ENCODE measurements around the gene DYNLL2.
"Not testable (repeated sequence)": the region's sequence is repeated elsewhere in the genome, so short reads cannot be mapped to it uniquely, and the experiment has no call there.

DYNLL2 gene

DNA sequence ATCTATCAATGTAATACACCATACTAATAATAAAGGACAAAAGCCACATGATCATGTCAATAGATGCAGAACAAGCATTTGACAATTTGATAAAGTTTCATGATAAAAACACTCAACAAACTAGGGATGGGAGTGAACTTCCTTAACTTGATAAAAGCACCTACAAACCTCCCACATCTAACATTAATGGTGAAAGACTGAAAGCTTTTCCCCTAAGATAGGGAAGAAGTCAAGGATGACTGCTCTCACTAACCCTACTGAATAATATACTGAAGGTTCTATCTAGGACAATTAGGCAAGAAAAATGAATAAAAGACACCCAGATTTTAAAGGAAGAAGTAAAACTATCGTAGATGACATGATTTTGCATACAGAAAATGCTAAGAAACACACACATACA, 10.4 kb upstream of the DYNLL2 start:
- no peak for DNase-seq
- Histone ChIP-seq H3K4me2 (ENCODE audit: low read length) (no peak overlapping the region), H3K36me3 (ENCODE audit: control insufficient read depth in 1 of 2, insufficient read depth in 2 of 2, low read length in 2 of 2) (no peaks in the 10 kb centered on the region), H2BK12ac (ENCODE audit: low read length) (no peak overlapping the region), H3K79me1 (ENCODE audit: low read length) (no peaks in the 10 kb centered on the region), H2AFZ (ENCODE audit: insufficient read depth, low read length, poor library complexity) (no peak overlapping the region), H3K4ac (ENCODE audit: low read depth, low read length) (no peak overlapping the region), H3K4me3 (ENCODE audit: low read depth, low read length) (no peak overlapping the region), H4K91ac (ENCODE audit: low read depth, low read length) (no peak overlapping the region), H2BK120ac (ENCODE audit: insufficient read depth, low read length, poor library complexity) (no peak overlapping the region), H3K27ac (ENCODE audit: low read depth, low read length) (no peak overlapping the region), H3K27me3 (ENCODE audit: insufficient read depth, low read length) (no peaks in the 10 kb centered on the region), H3K14ac (ENCODE audit: low read length) (no peak overlapping the region), H3K23ac (ENCODE audit: low read length) (no peak overlapping the region), H3K79me2 (ENCODE audit: control insufficient read depth, insufficient read depth, low read length, poor library complexity) (no peaks in the 10 kb centered on the region), H3K9ac (ENCODE audit: low read length) (no peak overlapping the region), H2BK5ac (ENCODE audit: low read depth, low read length, poor library complexity) (no peak overlapping the region), H4K8ac (ENCODE audit: low read depth, low read length) (no peak overlapping the region), H4K12ac (ENCODE audit: low read depth, low read length) (no peak overlapping the region), H3K18ac (ENCODE audit: low read length) (no peak overlapping the region), H2AK5ac (ENCODE audit: low read length) (no peak overlapping the region), H3K9me3 (ENCODE audit: insufficient read depth, low read depth, low read length) (no peaks in the 10 kb centered on the region), H3K4me1 (ENCODE audit: control insufficient read depth in 1 of 2, insufficient read depth in 2 of 2, low read length in 2 of 2) (no peaks in the 10 kb centered on the region)
- no CpG with 5 or more reads among the region's 1 CpG for WGBS (ENCODE audit: extremely low coverage, insufficient coverage, insufficient read length)

DNA sequence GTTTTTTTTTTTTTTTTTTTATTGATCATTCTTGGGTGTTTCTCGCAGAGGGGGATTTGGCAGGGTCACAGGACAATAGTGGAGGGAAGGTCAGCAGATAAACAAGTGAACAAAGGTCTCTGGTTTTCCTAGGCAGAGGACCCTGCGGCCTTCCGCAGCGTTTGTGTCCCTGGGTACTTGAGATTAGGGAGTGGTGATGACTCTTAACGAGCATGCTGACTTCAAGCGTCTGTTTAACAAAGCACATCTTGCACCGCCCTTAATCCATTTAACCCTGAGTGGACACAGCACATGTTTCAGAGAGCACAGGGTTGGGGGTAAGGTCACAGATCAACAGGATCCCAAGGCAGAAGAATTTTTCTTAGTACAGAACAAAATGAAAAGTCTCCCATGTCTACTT, 10.0 kb upstream of the DYNLL2 start:
- not testable (repeated sequence) for H3K4me1 ChIP-seq (ENCODE audit: control insufficient read depth in 1 of 2, insufficient read depth in 2 of 2, low read length in 2 of 2); H3K9me3 ChIP-seq (ENCODE audit: insufficient read depth, low read depth, low read length); H3K18ac ChIP-seq (ENCODE audit: low read length); H4K91ac ChIP-seq (ENCODE audit: low read depth, low read length); H3K79me2 ChIP-seq (ENCODE audit: control insufficient read depth, insufficient read depth, low read length, poor library complexity); H3K27me3 ChIP-seq (ENCODE audit: insufficient read depth, low read length); H3K4me3 ChIP-seq (ENCODE audit: low read depth, low read length); H2AFZ ChIP-seq (ENCODE audit: insufficient read depth, low read length, poor library complexity); H3K4ac ChIP-seq (ENCODE audit: low read depth, low read length); H4K12ac ChIP-seq (ENCODE audit: low read depth, low read length); H3K23ac ChIP-seq (ENCODE audit: low read length); H2BK120ac ChIP-seq (ENCODE audit: insufficient read depth, low read length, poor library complexity); H3K9ac ChIP-seq (ENCODE audit: low read length); H3K36me3 ChIP-seq (ENCODE audit: control insufficient read depth in 1 of 2, insufficient read depth in 2 of 2, low read length in 2 of 2); DNase-seq; H2BK12ac ChIP-seq (ENCODE audit: low read length); H3K27ac ChIP-seq (ENCODE audit: low read depth, low read length); H4K8ac ChIP-seq (ENCODE audit: low read depth, low read length); H3K79me1 ChIP-seq (ENCODE audit: low read length); H3K4me2 ChIP-seq (ENCODE audit: low read length); H2AK5ac ChIP-seq (ENCODE audit: low read length); H2BK5ac ChIP-seq (ENCODE audit: low read depth, low read length, poor library complexity); H3K14ac ChIP-seq (ENCODE audit: low read length)
- WGBS (ENCODE audit: extremely low coverage, insufficient coverage, insufficient read length): no CpG with 5 or more reads among the region's 7 CpGs

DNA sequence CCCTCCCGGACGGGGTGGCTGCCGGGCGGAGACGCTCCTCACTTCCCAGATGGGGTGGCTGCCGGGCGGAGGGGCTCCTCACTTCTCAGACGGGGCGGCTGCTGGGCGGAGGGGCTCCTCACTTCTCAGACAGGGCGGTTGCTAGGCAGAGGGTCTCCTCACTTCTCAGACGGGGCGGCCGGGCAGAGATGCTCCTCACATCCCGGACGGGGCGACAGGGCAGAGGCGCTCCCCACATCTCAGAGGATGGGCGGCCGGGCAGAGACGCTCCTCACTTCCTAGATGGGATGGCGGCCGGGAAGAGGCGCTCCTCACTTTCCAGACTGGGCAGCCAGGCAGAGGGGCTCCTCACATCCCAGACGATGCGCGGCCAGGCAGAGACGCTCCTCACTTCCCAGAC, 8.8 kb upstream of the DYNLL2 start:
- not testable (repeated sequence) for H2BK5ac ChIP-seq (ENCODE audit: low read depth, low read length, poor library complexity); H3K23ac ChIP-seq (ENCODE audit: low read length); H4K8ac ChIP-seq (ENCODE audit: low read depth, low read length); H3K79me1 ChIP-seq (ENCODE audit: low read length); H3K36me3 ChIP-seq (ENCODE audit: control insufficient read depth in 1 of 2, insufficient read depth in 2 of 2, low read length in 2 of 2); H3K4ac ChIP-seq (ENCODE audit: low read depth, low read length); H3K4me2 ChIP-seq (ENCODE audit: low read length); H3K79me2 ChIP-seq (ENCODE audit: control insufficient read depth, insufficient read depth, low read length, poor library complexity); H4K91ac ChIP-seq (ENCODE audit: low read depth, low read length); H3K4me1 ChIP-seq (ENCODE audit: control insufficient read depth in 1 of 2, insufficient read depth in 2 of 2, low read length in 2 of 2); H3K4me3 ChIP-seq (ENCODE audit: low read depth, low read length); H3K9ac ChIP-seq (ENCODE audit: low read length); H3K14ac ChIP-seq (ENCODE audit: low read length); H2AK5ac ChIP-seq (ENCODE audit: low read length); H3K27me3 ChIP-seq (ENCODE audit: insufficient read depth, low read length); H3K27ac ChIP-seq (ENCODE audit: low read depth, low read length); H2BK12ac ChIP-seq (ENCODE audit: low read length); H2AFZ ChIP-seq (ENCODE audit: insufficient read depth, low read length, poor library complexity); H2BK120ac ChIP-seq (ENCODE audit: insufficient read depth, low read length, poor library complexity); H4K12ac ChIP-seq (ENCODE audit: low read depth, low read length); H3K9me3 ChIP-seq (ENCODE audit: insufficient read depth, low read depth, low read length); DNase-seq; H3K18ac ChIP-seq (ENCODE audit: low read length)
- no CpG with 5 or more reads among the region's 28 CpGs for WGBS (ENCODE audit: extremely low coverage, insufficient coverage, insufficient read length)

GRCh38 chr17:58079300-58080033, 3.8 kb upstream of the DYNLL2 start:
- no peak overlapping the region for H3K4me3 ChIP-seq (ENCODE audit: low read depth, low read length)
- no peak overlapping the region for H3K27ac ChIP-seq (ENCODE audit: low read depth, low read length)
- H3K23ac ChIP-seq (ENCODE audit: low read length): no peak overlapping the region
- H4K91ac ChIP-seq (ENCODE audit: low read depth, low read length): no peak overlapping the region
- no peak overlapping the region for H2AFZ ChIP-seq (ENCODE audit: insufficient read depth, low read length, poor library complexity)
- peaks cover 10% of the 10 kb centered on the region in 2 experiments for H3K4me1 ChIP-seq (ENCODE audit: control insufficient read depth in 1 of 2, insufficient read depth in 2 of 2, low read length in 2 of 2)
- H3K4me2 ChIP-seq (ENCODE audit: low read length): no peak overlapping the region
- H2BK12ac ChIP-seq (ENCODE audit: low read length): no peak overlapping the region
- peaks cover 17% of the 10 kb centered on the region for H3K79me2 ChIP-seq (ENCODE audit: control insufficient read depth, insufficient read depth, low read length, poor library complexity)
- no peak for DNase-seq
- no peak overlapping the region for H4K8ac ChIP-seq (ENCODE audit: low read depth, low read length)
- no peak overlapping the region for H3K9ac ChIP-seq (ENCODE audit: low read length)
- H2BK120ac ChIP-seq (ENCODE audit: insufficient read depth, low read length, poor library complexity): no peak overlapping the region
- no peaks in the 10 kb centered on the region for H3K27me3 ChIP-seq (ENCODE audit: insufficient read depth, low read length)
- H3K79me1 ChIP-seq (ENCODE audit: low read length): peaks cover 16% of the 10 kb centered on the region
- no peak overlapping the region for H3K4ac ChIP-seq (ENCODE audit: low read depth, low read length)
- H3K36me3 ChIP-seq (ENCODE audit: control insufficient read depth in 1 of 2, insufficient read depth in 2 of 2, low read length in 2 of 2): no peaks in the 10 kb centered on the region
- H3K9me3 ChIP-seq (ENCODE audit: insufficient read depth, low read depth, low read length): no peaks in the 10 kb centered on the region
- H3K18ac ChIP-seq (ENCODE audit: low read length): no peak overlapping the region
- no CpG with 5 or more reads among the region's 6 CpGs for WGBS (ENCODE audit: extremely low coverage, insufficient coverage, insufficient read length)
- no peak overlapping the region for H3K14ac ChIP-seq (ENCODE audit: low read length)
- H2BK5ac ChIP-seq (ENCODE audit: low read depth, low read length, poor library complexity): no peak overlapping the region
- no peak overlapping the region for H4K12ac ChIP-seq (ENCODE audit: low read depth, low read length)
- no peak overlapping the region for H2AK5ac ChIP-seq (ENCODE audit: low read length)
